SK-N-SH (cell line): ENCODE data around the gene SPACA6. TPM values are rescaled to one million over a fixed set of nuclear protein-coding genes. Genes with fewer than 3 reads are reported as not detected.

Source experiments
- CTCF ChIA-PET: fragments of 300-600, 350-600 bp; formaldehyde crosslinking; extraction: SDS; loops from one replicate; lab custom pipeline; 2021; lab: Yijun Ruan, JAX
- POLR2A ChIA-PET: fragments of 350-600 bp; sonication (Branson Sonifier 250); formaldehyde crosslinking; extraction: SDS; loops from one replicate; lab custom pipeline; 2020; ENCODE audit warnings: antibody characterized with exemption, inconsistent platforms; lab: Yijun Ruan, JAX
- DNase-seq: peaks from one replicate; pipeline ENCODE4 v3.0.0; 2012
- H2AFZ ChIP-seq: fragments of 200-600 bp; sonication (generic); 2 replicates; pipeline ENCODE4 v1.8.1; 2016; ENCODE audit warnings: antibody characterized with exemption, mild to moderate bottlenecking, low read depth
- H3F3A ChIP-seq: fragments of 200-600 bp; sonication (generic); replicated peaks from 2 replicates; pipeline ENCODE3; 2016; ENCODE audit warnings: antibody characterized with exemption, mild to moderate bottlenecking; ENCODE audit not compliant: insufficient read depth
- H3K27ac ChIP-seq, 2 experiments: fragments of 200-500 bp in 1 of 2; fragments of 200-600 bp in 1 of 2; sonication (Bioruptor generic) in 1 of 2; sonication (generic), shearing (Covaris generic) in 1 of 2; 2 replicates each; pipeline versions ENCODE4 v1.5.1 to v1.6.1; 2014 to 2016; ENCODE audit warnings: low read depth in 2 of 2, inconsistent platforms in 1 of 2, low read length in 1 of 2, mild to moderate bottlenecking in 1 of 2, mixed read lengths in 1 of 2
- H3K27me3 ChIP-seq: fragments of 200-600 bp; sonication (generic), shearing (Covaris generic); 2 replicates; pipeline ENCODE4 v1.6.1; 2016; ENCODE audit warnings: mixed run types; ENCODE audit not compliant: insufficient read depth
- H3K36me3 ChIP-seq, 2 experiments: fragments of 200-500 bp in 1 of 2; fragments of 200-600 bp in 1 of 2; sonication (Bioruptor generic) in 1 of 2; sonication (generic) in 1 of 2; replicated peaks in 1 of 2; 2 replicates each; pipeline versions ENCODE3 to v1.5.1; 2014 to 2016; ENCODE audit warnings: low read length in 1 of 2, mild to moderate bottlenecking in 1 of 2; ENCODE audit not compliant: insufficient read depth in 2 of 2, control insufficient read depth in 1 of 2
- H3K4me1 ChIP-seq, 2 experiments: fragments of 200-500 bp in 1 of 2; fragments of 200-600 bp in 1 of 2; sonication (Bioruptor generic) in 1 of 2; sonication (generic), shearing (Covaris generic) in 1 of 2; 2 replicates each; pipeline versions ENCODE4 v1.5.1 to v1.6.1; 2014 to 2016; ENCODE audit warnings: low read depth in 1 of 2, low read length in 1 of 2, mixed run types in 1 of 2; ENCODE audit not compliant: insufficient read depth in 2 of 2, control insufficient read depth in 1 of 2
- H3K4me2 ChIP-seq: fragments of 200-600 bp; sonication (generic), shearing (Covaris generic); 2 replicates; pipeline ENCODE4 v1.6.1; 2017; ENCODE audit warnings: mixed run types
- H3K4me3 ChIP-seq, 2 experiments: fragments of 200-500 bp in 1 of 2; fragments of 200-600 bp in 1 of 2; sonication (Bioruptor generic) in 1 of 2; sonication (generic), shearing (Covaris generic) in 1 of 2; 2 replicates each; pipeline versions ENCODE4 v1.5.1 to v1.8.1; 2014 to 2016; ENCODE audit warnings: low read depth in 2 of 2, inconsistent platforms in 1 of 2, low read length in 1 of 2, mild to moderate bottlenecking in 1 of 2, mixed read lengths in 1 of 2, moderate library complexity in 1 of 2
- H3K79me2 ChIP-seq: fragments of 200-600 bp; sonication (generic); 2 replicates; pipeline ENCODE4 v1.8.1; 2017; ENCODE audit warnings: mild to moderate bottlenecking; ENCODE audit not compliant: insufficient read depth
- H3K9ac ChIP-seq: fragments of 200-600 bp; sonication (generic); 2 replicates; pipeline ENCODE4 v1.6.1; 2017; ENCODE audit warnings: mixed run types
- H3K9me2 ChIP-seq: fragments of 200-600 bp; sonication (generic); 2 replicates; pipeline ENCODE4 v1.6.1; 2017; ENCODE audit warnings: mixed run types
- H3K9me3 ChIP-seq: fragments of 200-600 bp; sonication (generic); 2 replicates; pipeline ENCODE4 v1.6.1; 2017; ENCODE audit warnings: mixed run types, mild to moderate bottlenecking, moderate library complexity
- H4K20me1 ChIP-seq: fragments of 200-600 bp; sonication (generic); 2 replicates; pipeline ENCODE4 v1.6.1; 2017; ENCODE audit warnings: mild to moderate bottlenecking, mixed run types; ENCODE audit not compliant: insufficient read depth
- CHD2 ChIP-seq: fragments of 150-350 bp; IDR thresholded peaks from 2 replicates; pipeline ENCODE4 v1.6.1; 2018; ENCODE audit warnings: low read length; ENCODE audit not compliant: partially characterized antibody
- ELF1 ChIP-seq: IDR thresholded peaks from 2 replicates; pipeline ENCODE4 v1.4.0; 2012
- EZH2phosphoT487 ChIP-seq: fragments of 200-600 bp; sonication (generic); IDR thresholded peaks from 2 replicates; pipeline ENCODE4 v1.6.1; 2017; ENCODE audit warnings: low read depth, mixed run types, mild to moderate bottlenecking, antibody characterized with exemption, moderate library complexity, borderline replicate concordance
- FOSL2 ChIP-seq: IDR thresholded peaks from 2 replicates; pipeline ENCODE4 v1.4.0; 2012; ENCODE audit warnings: low read depth, mild to moderate bottlenecking, moderate library complexity, borderline replicate concordance
- FOXJ3 ChIP-seq: sonication (generic); formaldehyde crosslinking; IDR thresholded peaks from 2 replicates; pipeline ENCODE4 v1.5.1; 2020; ENCODE audit warnings: mild to moderate bottlenecking, missing genetic modification reagents
- FOXM1 ChIP-seq: IDR thresholded peaks from 2 replicates; pipeline ENCODE4 v1.4.0; 2012; ENCODE audit warnings: low read depth, mild to moderate bottlenecking
- GABPA ChIP-seq: IDR thresholded peaks from 2 replicates; pipeline ENCODE4 v1.4.0; 2012; ENCODE audit warnings: low read depth, mild to moderate bottlenecking
- JUND ChIP-seq: IDR thresholded peaks from 2 replicates; pipeline ENCODE4 v1.4.0; 2012
- MAX ChIP-seq: IDR thresholded peaks from 2 replicates; pipeline ENCODE4 v1.4.0; 2012; ENCODE audit warnings: low read depth
- PBX3 ChIP-seq: IDR thresholded peaks from 2 replicates; pipeline ENCODE4; 2012
- RAD21 ChIP-seq: IDR thresholded peaks from 2 replicates; pipeline ENCODE4 v1.6.1; 2012; ENCODE audit warnings: mild to moderate bottlenecking, low read length
- RCOR1 ChIP-seq: fragments of 150-350 bp; IDR thresholded peaks from 2 replicates; pipeline ENCODE4 v1.6.1; 2017; ENCODE audit warnings: antibody characterized with exemption, low read length
- REST ChIP-seq: IDR thresholded peaks from 2 replicates; pipeline ENCODE4 v1.6.1; 2012; ENCODE audit warnings: mild to moderate bottlenecking, low read depth, low read length, moderate library complexity
- RFX5 ChIP-seq: IDR thresholded peaks from 2 replicates; pipeline ENCODE4 v1.6.1; 2012; ENCODE audit warnings: mild to moderate bottlenecking, improper control_type of control experiment, low read length
- RXRA ChIP-seq: IDR thresholded peaks from 2 replicates; pipeline ENCODE4 v1.4.0; 2012; ENCODE audit warnings: low read depth, mild to moderate bottlenecking, borderline replicate concordance
- SIN3A ChIP-seq: IDR thresholded peaks from 2 replicates; pipeline ENCODE4 v1.6.1; 2012; ENCODE audit warnings: low read depth, mild to moderate bottlenecking, low read length, moderate library complexity, borderline replicate concordance
- TAF1 ChIP-seq: IDR thresholded peaks from 2 replicates; pipeline ENCODE4 v1.6.1; 2012; ENCODE audit warnings: low read depth, mild to moderate bottlenecking, low read length, moderate library complexity, borderline replicate concordance
- TEAD4 ChIP-seq: IDR thresholded peaks from 2 replicates; pipeline ENCODE4 v1.4.0; 2012; ENCODE audit warnings: mild to moderate bottlenecking, borderline replicate concordance; ENCODE audit not compliant: insufficient read depth
- USF1 ChIP-seq: IDR thresholded peaks from 2 replicates; pipeline ENCODE4 v1.4.0; 2012; ENCODE audit warnings: low read depth, borderline replicate concordance
- USF2 ChIP-seq: fragments of 150-350 bp; IDR thresholded peaks from 2 replicates; pipeline ENCODE4 v1.6.1; 2017; ENCODE audit warnings: antibody characterized with exemption, low read length, low read depth, borderline replicate concordance
- WGBS: methylation state at CpG from one replicate; pipeline ENCODE4 v1.1.6; 2017; ENCODE audit warnings: low lambda C conversion rate; 5-methylcytosine and 5-hydroxymethylcytosine counted together
- polyA plus RNA-seq, 3 experiments: library from polyadenylated mRNA; depleted of rRNA; stranded (reverse); fragments of >200 nt; gene quantifications; 2 replicates each; pipeline ENCODE4 v1.2.3, GENCODE V29; 2012

SPACA6 gene
- polyA plus RNA-seq, 1 of the 3 experiments (the other 2 are of a cell fraction) = 15.8 TPM

- peak; percentile 14 for DNase-seq
- WGBS = 60% methylated on average over 4 of the region's 4 CpGs
- POLR2A ChIA-PET = interaction anchor here (1.2 kb wide), 1 partner anchor 10 kb away, joined by 3 read pairs; no protein-coding TSS in a partner anchor
- CTCF ChIA-PET = interaction anchor here (1.2 to 2.8 kb wide), 6 partner anchors 7 to 73 kb away, joined by 3 to 8 read pairs (median 6); no protein-coding TSS in a partner anchor
- Histone ChIP-seq H3K9ac (peak overlapping the region; percentile 67), H3K9me2 (no peaks in the 10 kb centered on the region), H3F3A (peaks cover 63% of the 10 kb centered on the region), H3K4me1 (peaks cover 0 to 7% of the 10 kb centered on the region in 2 experiments; a peak in 1 of 4 replicates), H3K79me2 (peaks cover 1% of the 10 kb centered on the region; the same call in 1 of the 2 replicates), H2AFZ (no peak overlapping the region), H3K4me3 (peak overlapping the region; percentile 57 to 62), H3K4me2 (peak overlapping the region; percentile 82), H3K36me3 (peaks cover 20 to 68% of the 10 kb centered on the region in 2 experiments), H3K27ac (peak overlapping the region; percentile 54 to 84), H4K20me1 (peaks cover 38% of the 10 kb centered on the region), H3K9me3 (no peaks in the 10 kb centered on the region), H3K27me3 (no peaks in the 10 kb centered on the region)
- TF ChIP-seq RXRA (no peak), PBX3 (no peak), RFX5 (no peak), SIN3A (no peak), USF1 (no peak), REST (no peak), TEAD4 (no peak), GABPA (no peak), USF2 (no peak), RCOR1 (no peak), FOXM1 (no peak), JUND (no peak), MAX (no peak), RAD21 (no peak), FOSL2 (no peak), EZH2phosphoT487 (no peak), CHD2 (no peak), TAF1 (no peak), ELF1 (no peak), FOXJ3 (CRISPR knock-in tag) (no peak)
Observed at GRCh38 chr19:51704626-51705025, 11.5 kb downstream of the SPACA6 start.
